ENCODE measurements around the gene PRKCE.

The PRKCE gene

GRCh38 chr2:45974056-45974455, 322.6 kb downstream of the PRKCE start:
- TF ChIP-seq, protein P1, sequence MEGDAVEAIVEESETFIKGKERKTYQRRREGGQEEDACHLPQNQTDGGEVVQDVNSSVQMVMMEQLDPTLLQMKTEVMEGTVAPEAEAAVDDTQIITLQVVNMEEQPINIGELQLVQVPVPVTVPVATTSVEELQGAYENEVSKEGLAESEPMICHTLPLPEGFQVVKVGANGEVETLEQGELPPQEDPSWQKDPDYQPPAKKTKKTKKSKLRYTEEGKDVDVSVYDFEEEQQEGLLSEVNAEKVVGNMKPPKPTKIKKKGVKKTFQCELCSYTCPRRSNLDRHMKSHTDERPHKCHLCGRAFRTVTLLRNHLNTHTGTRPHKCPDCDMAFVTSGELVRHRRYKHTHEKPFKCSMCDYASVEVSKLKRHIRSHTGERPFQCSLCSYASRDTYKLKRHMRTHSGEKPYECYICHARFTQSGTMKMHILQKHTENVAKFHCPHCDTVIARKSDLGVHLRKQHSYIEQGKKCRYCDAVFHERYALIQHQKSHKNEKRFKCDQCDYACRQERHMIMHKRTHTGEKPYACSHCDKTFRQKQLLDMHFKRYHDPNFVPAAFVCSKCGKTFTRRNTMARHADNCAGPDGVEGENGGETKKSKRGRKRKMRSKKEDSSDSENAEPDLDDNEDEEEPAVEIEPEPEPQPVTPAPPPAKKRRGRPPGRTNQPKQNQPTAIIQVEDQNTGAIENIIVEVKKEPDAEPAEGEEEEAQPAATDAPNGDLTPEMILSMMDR (IDR thresholded peaks at IDR 0.05): no peak

DNA sequence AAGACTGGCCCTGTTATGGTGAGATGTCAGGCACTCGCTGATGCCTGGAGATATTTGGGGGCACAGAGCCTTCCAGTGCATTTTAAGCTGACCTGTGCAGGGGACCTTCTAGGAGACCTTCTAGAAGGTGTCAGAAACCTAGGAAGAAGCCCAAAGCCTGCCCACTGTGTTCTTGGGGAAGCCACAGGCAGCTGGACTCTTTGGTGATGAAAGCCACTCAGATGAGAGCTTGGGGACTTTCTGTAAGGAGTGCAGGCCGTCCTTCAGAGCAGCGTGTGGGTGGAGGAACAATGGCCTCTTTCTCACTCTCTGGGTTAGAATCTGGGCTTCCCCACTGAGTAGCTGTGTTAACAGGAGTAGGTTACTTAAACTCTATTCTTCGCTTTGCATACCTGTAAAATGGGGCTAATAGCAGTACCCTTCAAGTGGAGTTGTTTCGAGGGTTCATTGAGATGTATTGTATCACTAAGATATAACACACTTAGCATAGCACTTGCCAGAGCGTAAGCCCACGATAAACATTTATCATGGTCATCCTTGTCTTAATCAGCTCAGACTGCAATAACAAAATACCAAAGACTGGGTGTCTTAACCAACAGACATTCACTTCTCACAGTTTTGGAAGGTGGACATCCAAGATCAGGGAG, 323.4 kb downstream of the PRKCE start:
- TF ChIP-seq, protein P1 (IDR thresholded peaks at IDR 0.05): no peak

DNA sequence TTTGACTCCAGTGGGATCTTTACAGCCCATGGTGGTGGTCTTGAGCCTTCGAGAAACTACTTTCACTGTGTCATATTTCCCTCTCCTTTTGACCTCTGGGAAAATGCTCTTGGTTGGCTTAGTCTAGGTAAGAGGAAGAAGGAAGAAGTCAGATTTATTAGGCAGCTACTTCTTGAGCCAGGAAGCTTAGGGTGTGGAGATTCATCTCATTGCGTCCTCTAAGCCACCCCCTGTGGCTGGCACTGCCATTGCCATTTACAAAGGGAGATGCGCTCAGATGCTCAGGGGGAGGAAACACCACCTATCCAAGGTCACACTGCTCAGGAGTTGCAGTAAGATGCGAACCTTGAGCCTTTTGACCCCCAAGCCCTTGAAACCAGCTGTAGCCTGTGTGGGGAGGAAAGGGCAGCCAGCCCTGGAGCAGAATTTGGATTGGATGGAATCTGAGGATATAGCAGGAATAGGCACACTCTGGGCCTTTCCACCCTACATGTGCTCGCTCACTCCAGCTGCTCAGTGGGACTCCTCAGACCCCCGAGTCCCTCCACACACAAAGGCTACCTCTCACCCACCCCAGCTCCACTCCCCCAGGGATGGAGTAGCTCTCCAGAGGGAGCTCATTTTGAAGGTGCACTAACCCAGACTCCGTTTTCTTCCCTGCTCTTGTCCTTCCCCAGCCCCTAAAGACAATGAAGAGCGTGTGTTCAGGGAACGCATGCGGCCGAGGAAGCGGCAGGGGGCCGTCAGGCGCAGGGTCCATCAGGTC, 324.5 kb downstream of the PRKCE start:
- TF ChIP-seq, protein P1 (IDR thresholded peaks at IDR 0.05): no peak

DNA sequence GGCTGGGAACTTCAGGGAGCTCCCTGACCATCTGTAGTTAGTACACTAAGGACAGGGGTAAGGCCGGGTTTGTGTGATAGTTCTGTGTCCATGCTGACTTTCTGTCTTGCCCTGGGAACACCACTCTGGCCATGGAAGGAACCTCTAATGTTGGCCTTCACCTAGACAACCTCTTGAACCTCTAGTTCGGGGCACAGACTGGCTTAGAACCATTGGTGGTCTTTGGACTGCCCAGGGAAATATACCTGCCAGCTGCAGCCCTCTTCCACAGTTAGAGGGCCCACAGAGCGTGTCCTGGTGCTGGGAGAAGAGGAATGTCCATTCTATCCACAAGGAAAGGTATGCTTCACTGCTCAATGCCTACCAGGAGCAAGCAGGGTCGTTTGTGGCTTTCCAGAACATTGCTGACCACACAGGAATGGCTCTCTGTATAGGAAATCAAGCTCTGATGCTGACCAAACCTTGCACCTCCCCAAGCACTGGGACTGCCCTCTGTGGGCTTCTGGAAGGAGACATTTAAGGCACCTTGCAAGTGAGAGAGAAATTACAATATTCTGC, 326.9 kb downstream of the PRKCE start:
- TF ChIP-seq, protein P1 (IDR thresholded peaks at IDR 0.05): no peak

DNA sequence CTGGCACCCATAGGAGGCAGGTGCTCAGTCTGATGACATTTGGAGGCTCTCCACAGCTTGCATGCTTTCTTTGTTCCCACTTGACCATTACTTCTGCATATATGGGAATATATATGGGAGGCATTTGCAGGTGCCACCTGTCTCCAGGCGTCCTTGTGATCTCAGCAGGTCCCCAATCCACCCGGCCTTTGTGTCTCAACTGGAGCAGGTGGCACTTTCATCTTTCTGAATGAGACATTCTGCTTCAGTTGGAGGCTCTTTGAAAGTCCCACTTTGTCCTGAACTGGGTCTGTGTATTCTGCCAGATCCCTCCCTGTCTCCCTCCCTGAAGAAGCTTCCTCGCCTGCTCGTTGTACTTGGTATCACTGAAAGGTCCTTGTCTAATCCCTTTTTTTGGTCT, 327.6 kb downstream of the PRKCE start:
- TF ChIP-seq, protein P1 (IDR thresholded peaks at IDR 0.05): no peak

DNA sequence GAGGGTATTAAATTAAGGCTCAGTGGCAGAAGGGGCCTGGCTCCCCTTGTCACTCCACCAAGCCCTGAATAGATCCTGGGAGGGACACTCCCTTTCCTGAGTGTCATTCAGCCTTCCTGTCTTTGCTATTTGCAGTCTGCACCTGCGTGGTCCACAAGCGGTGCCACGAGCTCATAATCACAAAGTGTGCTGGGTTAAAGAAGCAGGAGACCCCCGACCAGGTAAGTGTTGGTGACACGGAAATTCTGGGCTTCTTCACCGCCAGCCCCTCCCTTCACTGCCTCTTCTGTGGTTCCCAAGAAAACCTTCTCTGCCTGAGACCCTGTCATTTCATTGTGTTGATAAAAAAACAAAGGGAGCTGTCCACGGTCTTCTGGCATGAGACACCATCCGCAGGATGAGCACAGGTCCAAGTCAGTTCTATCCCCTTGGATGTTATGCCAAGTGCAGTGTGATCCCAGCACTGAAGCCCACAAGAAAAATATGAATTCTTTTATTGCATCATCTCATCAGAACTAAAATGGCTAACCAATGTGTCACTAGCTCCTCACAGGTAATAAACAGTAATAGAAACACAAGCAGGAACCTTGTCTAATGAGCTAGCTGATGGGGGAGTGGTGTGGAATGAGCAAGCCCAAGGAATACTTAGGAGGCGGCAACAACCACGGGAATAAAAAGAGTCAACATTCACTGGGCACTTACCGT, 328.8 kb downstream of the PRKCE start:
- TF ChIP-seq, protein P1 (IDR thresholded peaks at IDR 0.05): no peak

DNA sequence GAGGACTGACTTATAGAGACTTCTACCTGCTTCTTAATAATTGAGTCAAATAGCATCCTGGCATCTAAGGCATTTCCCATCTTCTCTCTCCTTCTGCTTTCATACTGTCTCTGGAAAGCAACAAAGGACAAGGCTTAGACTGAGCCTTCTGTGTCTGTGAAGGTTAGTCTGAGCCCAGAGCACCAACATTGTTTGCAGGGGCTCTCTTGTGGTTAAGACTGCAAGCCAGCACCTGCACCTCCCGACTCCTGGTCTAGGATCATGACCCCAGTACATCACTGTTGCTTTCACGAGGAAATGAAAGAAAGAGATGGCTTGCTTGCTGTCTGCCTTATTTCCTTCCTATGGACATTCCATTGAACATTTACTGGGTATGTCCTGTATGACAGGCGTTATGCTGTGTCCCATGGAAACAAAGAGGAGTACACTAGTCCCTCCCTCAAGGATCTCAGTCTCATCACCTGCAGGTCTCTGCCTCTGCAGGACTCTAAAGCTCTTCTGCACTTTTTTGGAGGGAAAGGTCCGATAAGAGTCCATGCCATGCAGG, 330.0 kb downstream of the PRKCE start:
- TF ChIP-seq, protein P1 (IDR thresholded peaks at IDR 0.05): no peak

Data from LNCAP (cell line).